Esophagus muscularis mucosa (tissue), 3 donors: ENCODE results near the gene PHACTR4.
"Not testable (repeated sequence)": the region's sequence is repeated elsewhere in the genome, so short reads cannot be mapped to it uniquely, and the experiment has no call there.

Experiments
- CTCF ChIP-seq, 3 experiments: fragments of 200-600 bp in 2 of 3; fragments of 450-650 bp in 1 of 3; sonication (generic) in 2 of 3; IDR thresholded peaks; one replicate each; pipeline ENCODE4 v1.5.1; 2017 to 2019; ENCODE audit warnings: antibody characterized with exemption in 3 of 3, mild to moderate bottlenecking in 2 of 3, moderate library complexity in 1 of 3
- POLR2A ChIP-seq: fragments of 450-650 bp; IDR thresholded peaks from one replicate; pipeline ENCODE4 v1.6.1; 2017; ENCODE audit warnings: antibody characterized with exemption, moderate library complexity, mild to moderate bottlenecking, low read depth

- not testable (repeated sequence) for TF ChIP-seq CTCF (IDR thresholded peaks at IDR 0.05); POLR2A
Observed at GRCh38 chr1:28376195-28376594, 6.7 kb downstream of the PHACTR4 start.
